Measurements from ENCODE around the gene HTR1A. TPM values are rescaled to one million over a fixed set of nuclear protein-coding genes. Genes with fewer than 3 reads are reported as not detected.

Gene HTR1A
- total RNA-seq, 1 experiment from 2014 or later: not detected

DNA sequence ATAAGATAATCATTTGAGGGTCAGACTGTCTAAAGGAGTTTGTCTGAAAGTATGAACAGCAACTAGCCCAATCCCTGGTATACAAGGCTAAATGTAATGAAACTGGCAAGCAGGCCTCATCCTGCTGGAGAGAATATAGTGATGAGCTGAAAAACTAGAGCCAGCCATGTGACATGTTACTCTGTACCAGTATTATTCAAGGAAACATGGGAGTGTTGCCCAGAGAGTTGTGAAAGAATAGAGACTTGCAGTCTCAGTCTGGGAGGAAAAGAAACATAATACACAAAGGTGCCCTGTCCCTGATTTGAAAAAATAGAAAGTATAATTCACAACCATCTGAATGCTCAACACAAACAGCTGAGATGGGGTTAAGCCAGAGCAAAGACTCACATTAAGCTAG lies 37.9 kb upstream of the HTR1A start:
- Histone ChIP-seq H3K27me3 (ENCODE audit: control insufficient read depth, insufficient read depth, low read length) (no peaks in the 10 kb centered on the region), H3K4me1 (ENCODE audit: control insufficient read depth, insufficient read depth, low read length) (no peaks in the 10 kb centered on the region), H3K4me3 (ENCODE audit: low read depth in 2 of 2, low read length in 2 of 2) (no peak overlapping the region), H3K27ac (ENCODE audit: low read length) (no peak overlapping the region), H3K9me3 (ENCODE audit: control insufficient read depth, insufficient read depth, low read depth, low read length) (no peaks in the 10 kb centered on the region), H3K36me3 (ENCODE audit: control insufficient read depth, insufficient read depth, low read length) (no peaks in the 10 kb centered on the region)
- no TSS peak for BruUV-seq (replicated peaks)
- ATAC-seq (no peak), DNase-seq (ENCODE audit: low read depth, low spot score) (no peak)
- ChIA-PET CTCF (no interaction called here), POLR2A (no interaction called here)
- no peak for TF ChIP-seq TCF7L2 (IDR thresholded peaks at IDR 0.05; ENCODE audit: low read depth, low read length)
- no peak for TF ChIP-seq POLR2AphosphoS5 (IDR thresholded peaks at IDR 0.05; ENCODE audit: low read depth, low read length)
- TF ChIP-seq SIN3A (IDR thresholded peaks at IDR 0.05; ENCODE audit: borderline replicate concordance, insufficient read depth, low read depth, low read length): no peak
- TF ChIP-seq, protein P1, sequence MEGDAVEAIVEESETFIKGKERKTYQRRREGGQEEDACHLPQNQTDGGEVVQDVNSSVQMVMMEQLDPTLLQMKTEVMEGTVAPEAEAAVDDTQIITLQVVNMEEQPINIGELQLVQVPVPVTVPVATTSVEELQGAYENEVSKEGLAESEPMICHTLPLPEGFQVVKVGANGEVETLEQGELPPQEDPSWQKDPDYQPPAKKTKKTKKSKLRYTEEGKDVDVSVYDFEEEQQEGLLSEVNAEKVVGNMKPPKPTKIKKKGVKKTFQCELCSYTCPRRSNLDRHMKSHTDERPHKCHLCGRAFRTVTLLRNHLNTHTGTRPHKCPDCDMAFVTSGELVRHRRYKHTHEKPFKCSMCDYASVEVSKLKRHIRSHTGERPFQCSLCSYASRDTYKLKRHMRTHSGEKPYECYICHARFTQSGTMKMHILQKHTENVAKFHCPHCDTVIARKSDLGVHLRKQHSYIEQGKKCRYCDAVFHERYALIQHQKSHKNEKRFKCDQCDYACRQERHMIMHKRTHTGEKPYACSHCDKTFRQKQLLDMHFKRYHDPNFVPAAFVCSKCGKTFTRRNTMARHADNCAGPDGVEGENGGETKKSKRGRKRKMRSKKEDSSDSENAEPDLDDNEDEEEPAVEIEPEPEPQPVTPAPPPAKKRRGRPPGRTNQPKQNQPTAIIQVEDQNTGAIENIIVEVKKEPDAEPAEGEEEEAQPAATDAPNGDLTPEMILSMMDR (IDR thresholded peaks at IDR 0.05): no peak
- TF ChIP-seq, protein P2, sequence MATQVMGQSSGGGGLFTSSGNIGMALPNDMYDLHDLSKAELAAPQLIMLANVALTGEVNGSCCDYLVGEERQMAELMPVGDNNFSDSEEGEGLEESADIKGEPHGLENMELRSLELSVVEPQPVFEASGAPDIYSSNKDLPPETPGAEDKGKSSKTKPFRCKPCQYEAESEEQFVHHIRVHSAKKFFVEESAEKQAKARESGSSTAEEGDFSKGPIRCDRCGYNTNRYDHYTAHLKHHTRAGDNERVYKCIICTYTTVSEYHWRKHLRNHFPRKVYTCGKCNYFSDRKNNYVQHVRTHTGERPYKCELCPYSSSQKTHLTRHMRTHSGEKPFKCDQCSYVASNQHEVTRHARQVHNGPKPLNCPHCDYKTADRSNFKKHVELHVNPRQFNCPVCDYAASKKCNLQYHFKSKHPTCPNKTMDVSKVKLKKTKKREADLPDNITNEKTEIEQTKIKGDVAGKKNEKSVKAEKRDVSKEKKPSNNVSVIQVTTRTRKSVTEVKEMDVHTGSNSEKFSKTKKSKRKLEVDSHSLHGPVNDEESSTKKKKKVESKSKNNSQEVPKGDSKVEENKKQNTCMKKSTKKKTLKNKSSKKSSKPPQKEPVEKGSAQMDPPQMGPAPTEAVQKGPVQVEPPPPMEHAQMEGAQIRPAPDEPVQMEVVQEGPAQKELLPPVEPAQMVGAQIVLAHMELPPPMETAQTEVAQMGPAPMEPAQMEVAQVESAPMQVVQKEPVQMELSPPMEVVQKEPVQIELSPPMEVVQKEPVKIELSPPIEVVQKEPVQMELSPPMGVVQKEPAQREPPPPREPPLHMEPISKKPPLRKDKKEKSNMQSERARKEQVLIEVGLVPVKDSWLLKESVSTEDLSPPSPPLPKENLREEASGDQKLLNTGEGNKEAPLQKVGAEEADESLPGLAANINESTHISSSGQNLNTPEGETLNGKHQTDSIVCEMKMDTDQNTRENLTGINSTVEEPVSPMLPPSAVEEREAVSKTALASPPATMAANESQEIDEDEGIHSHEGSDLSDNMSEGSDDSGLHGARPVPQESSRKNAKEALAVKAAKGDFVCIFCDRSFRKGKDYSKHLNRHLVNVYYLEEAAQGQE (IDR thresholded peaks at IDR 0.05; ENCODE audit: insufficient read depth in 1 of 2, low read depth in 2 of 2, low read length in 1 of 2): no peak
- intact Hi-C loops (cut with micrococcal nuclease; ENCODE audit: unreplicated experiment): no loop called here
- in situ Hi-C loops (cut with HindIII; ENCODE audit: low pct_unique_long_range_greater_than_20kb, low sequenced_read_pairs): no loop called here

DNA sequence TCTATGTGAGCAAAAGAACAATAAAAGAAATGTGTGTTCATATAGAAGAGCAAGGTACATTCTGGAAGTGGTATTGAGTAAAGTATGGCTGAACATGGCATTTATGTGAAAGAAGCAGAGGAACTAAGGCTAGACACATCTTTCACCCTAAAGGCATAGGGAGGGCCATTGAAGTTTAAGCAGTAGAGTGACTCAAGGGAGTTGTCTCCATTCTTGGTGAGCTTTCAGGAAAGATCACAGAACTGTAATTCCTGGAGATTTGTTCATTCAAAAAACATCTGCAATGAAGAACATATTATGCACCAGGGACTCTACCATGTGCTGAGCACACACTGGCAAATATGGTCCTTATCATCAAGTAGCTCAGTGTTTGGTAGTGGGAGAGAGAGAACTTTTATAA lies 24.8 kb upstream of the HTR1A start:
- Histone ChIP-seq H3K36me3 (ENCODE audit: control insufficient read depth, insufficient read depth, low read length) (no peaks in the 10 kb centered on the region), H3K4me3 (ENCODE audit: low read depth in 2 of 2, low read length in 2 of 2) (no peak overlapping the region), H3K9me3 (ENCODE audit: control insufficient read depth, insufficient read depth, low read depth, low read length) (0 out of 2 replicates have a peak, but pooled peaks cover under 1% of the 10 kb centered on the region), H3K4me1 (ENCODE audit: control insufficient read depth, insufficient read depth, low read length) (no peaks in the 10 kb centered on the region), H3K27ac (ENCODE audit: low read length) (no peak overlapping the region), H3K27me3 (ENCODE audit: control insufficient read depth, insufficient read depth, low read length) (no peaks in the 10 kb centered on the region)
- DNase-seq (ENCODE audit: low read depth, low spot score) (no peak), ATAC-seq (no peak)
- BruUV-seq (replicated peaks): no TSS peak
- CTCF ChIA-PET: no interaction called here
- in situ Hi-C loops (cut with HindIII; ENCODE audit: low pct_unique_long_range_greater_than_20kb, low sequenced_read_pairs): no loop called here
- intact Hi-C loops (cut with micrococcal nuclease; ENCODE audit: unreplicated experiment): no loop called here
- POLR2A ChIA-PET: no interaction called here
- TF ChIP-seq TCF7L2 (IDR thresholded peaks at IDR 0.05; ENCODE audit: low read depth, low read length) (no peak), POLR2AphosphoS5 (IDR thresholded peaks at IDR 0.05; ENCODE audit: low read depth, low read length) (no peak), SIN3A (IDR thresholded peaks at IDR 0.05; ENCODE audit: borderline replicate concordance, insufficient read depth, low read depth, low read length) (no peak)
- TF ChIP-seq, protein P1 (IDR thresholded peaks at IDR 0.05): no peak
- TF ChIP-seq, protein P2 (IDR thresholded peaks at IDR 0.05; ENCODE audit: insufficient read depth in 1 of 2, low read depth in 2 of 2, low read length in 1 of 2): no peak

Data from Panc1 (cell line).